Liver (tissue), 9 donors: ENCODE data around the gene DHDH. TPM values are rescaled to one million over a fixed set of nuclear protein-coding genes. Genes with fewer than 3 reads are reported as not detected.

Source experiments
- DNase-seq: peaks from one replicate; pipeline ENCODE4 v3.0.0-alpha.2; 2017; ENCODE audit warnings: low spot score
- H3K27ac ChIP-seq, 2 donors: one replicate each; pipeline ENCODE4 v1.7.0; 2013; ENCODE audit warnings: inconsistent platforms in 2 of 2, low read length in 2 of 2, control low read depth in 1 of 2, low read depth in 1 of 2, mild to moderate bottlenecking in 1 of 2
- H3K27me3 ChIP-seq, 4 donors: one replicate each; pipeline versions ENCODE4 v1.6.1 to v1.7.0; 2013; ENCODE audit warnings: low read length in 3 of 4, inconsistent platforms in 1 of 4, mild to moderate bottlenecking in 1 of 4, moderate library complexity in 1 of 4; ENCODE audit not compliant: control insufficient read depth in 4 of 4, insufficient read depth in 4 of 4
- H3K36me3 ChIP-seq, 4 donors: one replicate each; pipeline versions ENCODE4 v1.6.1 to v1.7.0; 2013; ENCODE audit warnings: low read length in 3 of 4, mild to moderate bottlenecking in 3 of 4, low read depth in 1 of 4, moderate library complexity in 1 of 4; ENCODE audit not compliant: control insufficient read depth in 4 of 4, insufficient read depth in 3 of 4
- H3K4me1 ChIP-seq, 4 donors: one replicate each; pipeline versions ENCODE4 v1.6.1 to v1.7.0; 2013; ENCODE audit warnings: low read length in 3 of 4, mild to moderate bottlenecking in 3 of 4, moderate library complexity in 1 of 4; ENCODE audit not compliant: control insufficient read depth in 4 of 4, insufficient read depth in 4 of 4
- H3K4me3 ChIP-seq, 3 donors: one replicate each; pipeline versions ENCODE4 v1.6.1 to v1.7.0; 2013; ENCODE audit warnings: low read length in 3 of 3, control low read depth in 1 of 3, low read depth in 1 of 3, mild to moderate bottlenecking in 1 of 3
- H3K9ac ChIP-seq, 2 donors: one replicate each; pipeline ENCODE4 v1.7.0; 2013; ENCODE audit warnings: low read length in 2 of 2, mild to moderate bottlenecking in 2 of 2, moderate library complexity in 2 of 2, control low read depth in 1 of 2, low read depth in 1 of 2
- H3K9me3 ChIP-seq, 4 donors: one replicate each; pipeline versions ENCODE4 v1.6.1 to v1.7.0; 2013; ENCODE audit warnings: low read length in 3 of 4; ENCODE audit not compliant: control insufficient read depth in 4 of 4
- CTCF ChIP-seq: fragments of 150-350 bp; IDR thresholded peaks from 2 replicates; pipeline ENCODE4 v1.5.1; 2017; ENCODE audit warnings: improper control_type of control experiment, low read depth, low read length; ENCODE audit not compliant: missing input control
- FOXA2 ChIP-seq: IDR thresholded peaks from 2 replicates; pipeline ENCODE4 v1.6.1; 2016; ENCODE audit warnings: antibody characterized with exemption
- HNF4G ChIP-seq: IDR thresholded peaks from 2 replicates; pipeline ENCODE4 v1.6.1; 2016; ENCODE audit warnings: antibody characterized with exemption
- JUND ChIP-seq, 2 donors: IDR thresholded peaks; 2 replicates each; pipeline ENCODE4 v1.6.1; 2016; ENCODE audit warnings: antibody characterized with exemption in 2 of 2
- MAX ChIP-seq: IDR thresholded peaks from 2 replicates; pipeline ENCODE4 v1.6.1; 2016; ENCODE audit warnings: antibody characterized with exemption
- NR2F2 ChIP-seq: IDR thresholded peaks from 2 replicates; pipeline ENCODE4 v1.6.1; 2016; ENCODE audit warnings: antibody characterized with exemption
- REST ChIP-seq: IDR thresholded peaks from 2 replicates; pipeline ENCODE4 v1.6.1; 2016; ENCODE audit warnings: antibody characterized with exemption, mild to moderate bottlenecking
- SP1 ChIP-seq: IDR thresholded peaks from 2 replicates; pipeline ENCODE4 v1.6.1; 2018; ENCODE audit warnings: antibody characterized with exemption, mild to moderate bottlenecking
- WGBS: extraction: QIAGEN DNeasy Blood & Tissue Kit; methylation state at CpG from one replicate; pipeline ENCODE4 v1.1.7; 2013; 5-methylcytosine and 5-hydroxymethylcytosine counted together
- polyA plus RNA-seq, 2 donors: library from polyadenylated mRNA; stranded (reverse) in 1 of 2; unstranded in 1 of 2; fragments of 200-250 nt in 1 of 2; fragments of >200 nt in 1 of 2; fragmentation: Nextera tagmentation in 1 of 2; extraction: Ambion mirVana in 1 of 2; gene quantifications; one replicate each; pipeline versions ENCODE4 v1.2.1 to v1.2.3, GENCODE V29; 2013 to 2015
- total RNA-seq, 2 donors: library from RNA; depleted of rRNA; stranded (reverse); fragments of >200 nt; gene quantifications; one replicate each; pipeline ENCODE4 v1.2.3, GENCODE V29; 2014
- donor health status: healthy.
- donor health status: healthy.
- donor health status: healthy.
- donor health status: healthy.
- donor health status: healthy.

DHDH gene
- total and polyA plus RNA-seq, 4 donors: 0.16 to 1.3 TPM; not detected in 2

GRCh38 chr19:48921721-48922500 lies 11.6 kb upstream of the DHDH start:
- Histone ChIP-seq H3K9me3 (no peaks in the 10 kb centered on the region), H3K27ac (no peak overlapping the region), H3K4me1 (no peaks in the 10 kb centered on the region), H3K36me3 (peaks cover 11 to 40% (median 34%) of the 10 kb centered on the region in 4 donors), H3K4me3 (no peak overlapping the region), H3K9ac (no peak overlapping the region), H3K27me3 (no peaks in the 10 kb centered on the region)
- DNase-seq: no peak
- TF ChIP-seq CTCF: no peak
- no peak for TF ChIP-seq REST
- no peak for TF ChIP-seq FOXA2
- no peak for TF ChIP-seq NR2F2
- no peak for TF ChIP-seq JUND (IDR thresholded peaks at IDR 0.05)
- 95% methylated on average over 12 of the region's 12 CpGs for WGBS

GRCh38 chr19:48922548-48923490 lies 10.7 kb upstream of the DHDH start:
- no peak for TF ChIP-seq HNF4G
- no peak for TF ChIP-seq SP1
- TF ChIP-seq NR2F2: no peak
- no peak for TF ChIP-seq MAX
- no peak overlapping the region for H3K9ac ChIP-seq
- H3K4me3 ChIP-seq: no peak overlapping the region
- 93% methylated on average over 18 of the region's 18 CpGs for WGBS
- H3K36me3 ChIP-seq: peaks cover 11 to 39% (median 32%) of the 10 kb centered on the region in 4 donors
- no peaks in the 10 kb centered on the region for H3K9me3 ChIP-seq
- DNase-seq: no peak
- no peaks in the 10 kb centered on the region for H3K27me3 ChIP-seq
- no peak overlapping the region for H3K27ac ChIP-seq
- no peaks in the 10 kb centered on the region for H3K4me1 ChIP-seq
